Mucosa of descending colon (tissue), 3 donors: ENCODE data around the gene HDAC4. TPM values are rescaled to one million over a fixed set of nuclear protein-coding genes. Genes with fewer than 3 reads are reported as not detected.

ENCODE experiments used
- ATAC-seq: fragments of 200-7000 bp; cut with Tn5 transposase; one replicate; pipeline ENCODE4 v1.9.1; 2020; ENCODE audit warnings: mild to moderate bottlenecking, moderate library complexity
- DNase-seq, 3 donors: peaks; one replicate each; pipeline ENCODE4 v3.0.0-alpha.2; 2020
- H3K36me3 ChIP-seq: fragments of 200-600 bp; one replicate; pipeline ENCODE4 v1.8.0; 2021; ENCODE audit warnings: low read depth, mild to moderate bottlenecking
- H3K4me1 ChIP-seq: fragments of 200-600 bp; one replicate; pipeline ENCODE4 v1.8.0; 2021; ENCODE audit warnings: low read depth, mild to moderate bottlenecking
- H3K4me3 ChIP-seq: fragments of 200-600 bp; one replicate; pipeline ENCODE4 v1.8.0; 2021; ENCODE audit warnings: mild to moderate bottlenecking
- H3K9me3 ChIP-seq: fragments of 200-600 bp; one replicate; pipeline ENCODE4 v1.8.0; 2021; ENCODE audit warnings: mild to moderate bottlenecking
- intact Hi-C, 2 donors: fragments of 100-400 bp; cut with DNase I in 1 of 2; cut with micrococcal nuclease in 1 of 2; formaldehyde crosslinking; loops; one replicate each; pipeline versions ENCODE4 v1.11.0 to v1.11.1; 2022; cut with DNase I, micrococcal nuclease
- total RNA-seq, 3 donors: library from RNA; stranded (reverse); fragmentation: NEBNext Ultra II Directional in 2 of 3; extraction: Animal tissue kit (Norgen Biotek cat#: 25700) in 2 of 3; gene quantifications; one replicate each; pipeline versions ENCODE4 v1.2.1 to v1.2.4, GENCODE V29; 2021 to 2023
- TF ChIP-seq, protein P1 (sequence below): fragments of 200-600 bp; IDR thresholded peaks from one replicate; pipeline ENCODE4 v1.8.0; 2022; ENCODE audit warnings: antibody characterized with exemption, mild to moderate bottlenecking
- donor health status: DM: no; HTN: no; CAD: no; lungs with moderate emphysema.
- donor health status: DM: no; HTN: no; CAD: no.
- donor health status: DM: no; HTN: yes; CAD: no.

HDAC4 gene
- total RNA-seq, 3 donors from 2014 or later: 41.4 to 147 (median 44.0) TPM

DNA sequence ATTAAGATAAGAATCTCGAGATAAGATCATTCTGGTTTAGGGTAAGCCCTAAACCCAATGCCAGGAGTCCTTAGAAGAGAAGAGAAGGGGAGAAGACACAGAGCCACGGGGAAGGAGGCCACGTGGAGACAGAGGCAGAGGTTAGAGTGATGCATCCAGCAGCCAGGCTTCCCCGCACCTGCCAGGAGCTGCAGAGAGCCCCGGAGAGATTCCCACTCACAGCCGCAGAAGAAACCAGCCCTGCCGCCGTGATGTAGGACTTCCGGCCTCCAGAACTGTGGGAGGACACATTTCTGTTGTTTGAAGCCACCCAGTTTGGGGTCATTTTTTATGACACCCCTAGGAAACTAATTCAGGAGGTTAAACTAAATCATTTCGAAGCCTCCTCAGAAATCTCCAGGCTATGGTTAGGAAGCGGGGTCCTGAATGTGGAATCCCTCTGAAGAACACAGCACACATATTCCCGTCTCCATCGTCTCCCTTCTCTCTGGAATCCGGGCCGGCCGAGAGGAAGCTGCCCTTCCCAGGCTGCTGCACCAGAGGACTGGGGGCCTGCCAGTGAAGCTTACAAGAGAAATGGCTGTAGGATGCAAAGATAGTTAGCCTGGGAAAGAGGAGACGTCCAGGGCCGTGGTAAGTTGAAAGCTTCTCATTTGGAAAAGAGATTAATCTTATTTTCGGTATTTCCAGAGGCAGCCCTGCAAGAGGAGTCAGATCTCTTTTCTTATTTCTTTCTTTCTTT lies 396.4 kb downstream of the HDAC4 start:
- Histone ChIP-seq H3K9me3 (peaks cover 2% of the 10 kb centered on the region), H3K36me3 (no peaks in the 10 kb centered on the region), H3K4me1 (no peaks in the 10 kb centered on the region), H3K4me3 (no peak overlapping the region)
- intact Hi-C loops: no loop called here
- TF ChIP-seq, protein P1, sequence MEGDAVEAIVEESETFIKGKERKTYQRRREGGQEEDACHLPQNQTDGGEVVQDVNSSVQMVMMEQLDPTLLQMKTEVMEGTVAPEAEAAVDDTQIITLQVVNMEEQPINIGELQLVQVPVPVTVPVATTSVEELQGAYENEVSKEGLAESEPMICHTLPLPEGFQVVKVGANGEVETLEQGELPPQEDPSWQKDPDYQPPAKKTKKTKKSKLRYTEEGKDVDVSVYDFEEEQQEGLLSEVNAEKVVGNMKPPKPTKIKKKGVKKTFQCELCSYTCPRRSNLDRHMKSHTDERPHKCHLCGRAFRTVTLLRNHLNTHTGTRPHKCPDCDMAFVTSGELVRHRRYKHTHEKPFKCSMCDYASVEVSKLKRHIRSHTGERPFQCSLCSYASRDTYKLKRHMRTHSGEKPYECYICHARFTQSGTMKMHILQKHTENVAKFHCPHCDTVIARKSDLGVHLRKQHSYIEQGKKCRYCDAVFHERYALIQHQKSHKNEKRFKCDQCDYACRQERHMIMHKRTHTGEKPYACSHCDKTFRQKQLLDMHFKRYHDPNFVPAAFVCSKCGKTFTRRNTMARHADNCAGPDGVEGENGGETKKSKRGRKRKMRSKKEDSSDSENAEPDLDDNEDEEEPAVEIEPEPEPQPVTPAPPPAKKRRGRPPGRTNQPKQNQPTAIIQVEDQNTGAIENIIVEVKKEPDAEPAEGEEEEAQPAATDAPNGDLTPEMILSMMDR: no peak
- ATAC-seq (no peak), DNase-seq (no peak)

DNA sequence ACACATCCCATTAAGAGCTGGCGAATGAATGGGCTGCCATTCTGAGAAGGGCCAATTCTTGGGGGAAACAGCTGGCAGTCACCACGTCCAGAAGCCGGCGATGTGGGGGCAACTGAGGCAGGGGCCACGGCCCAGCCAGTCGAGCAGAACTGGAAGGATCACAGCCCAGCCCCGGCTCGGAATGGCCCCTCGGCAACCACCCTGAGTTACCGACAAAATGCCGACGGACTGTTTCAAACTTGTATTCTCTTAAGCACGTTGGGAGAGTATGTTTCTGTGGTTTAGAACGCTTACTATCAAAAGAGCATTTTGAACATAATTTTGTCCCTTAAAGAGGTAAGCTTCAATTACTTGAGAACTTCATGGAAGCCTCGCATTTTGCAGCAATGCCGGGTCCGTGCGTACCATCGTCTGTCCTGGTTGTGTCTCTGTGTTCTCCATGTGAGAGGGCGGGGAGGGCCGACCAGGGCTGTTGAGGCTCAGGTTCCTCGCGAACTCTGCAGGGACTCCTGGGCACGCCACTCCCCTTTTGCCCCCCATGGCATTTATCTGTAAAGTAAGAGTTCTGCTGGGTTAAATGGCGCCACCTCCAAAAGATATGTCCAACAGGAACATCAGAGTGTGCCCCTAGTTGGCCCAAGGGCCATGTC lies 397.1 kb downstream of the HDAC4 start:
- no peak for DNase-seq
- TF ChIP-seq, protein P1: no peak
- intact Hi-C loops: no loop called here

DNA sequence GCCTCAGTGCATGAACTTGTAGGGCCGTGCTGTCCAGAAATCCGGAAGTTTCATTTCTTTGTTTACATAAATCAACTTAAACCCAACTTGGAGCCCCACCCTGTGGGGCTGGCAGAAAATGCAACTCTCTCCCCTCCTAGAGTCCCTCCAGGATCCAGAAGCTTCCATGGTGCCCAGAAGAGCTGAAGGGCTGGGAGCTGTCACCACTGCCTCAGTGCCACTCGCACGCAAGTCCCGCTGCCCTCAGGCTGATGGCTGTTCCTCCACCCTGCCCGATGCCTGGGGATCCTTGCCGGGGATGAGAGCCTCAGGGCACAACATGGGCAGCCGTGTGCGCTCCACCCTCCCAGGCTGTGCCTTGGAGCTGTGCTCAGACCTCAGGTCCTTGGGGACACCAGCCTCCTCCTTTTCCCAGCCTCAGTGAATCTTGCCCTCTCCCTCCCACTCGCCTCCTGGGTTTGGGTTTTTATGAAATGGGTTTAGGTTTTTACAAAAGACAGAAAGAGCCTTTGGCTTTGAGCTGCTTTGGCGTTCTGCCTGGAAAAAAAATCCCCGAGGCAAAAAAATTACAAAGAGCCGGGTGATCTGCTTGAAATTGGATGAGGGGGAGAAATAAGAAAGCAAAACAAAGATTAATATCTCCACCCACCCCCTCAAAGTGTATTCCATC lies 397.7 kb downstream of the HDAC4 start:
- H3K4me3 ChIP-seq: no peak overlapping the region
- intact Hi-C loops: no loop called here
- no peaks in the 10 kb centered on the region for H3K36me3 ChIP-seq
- ATAC-seq (no peak), DNase-seq (peak in 1 of 3 donors; percentile 25)
- TF ChIP-seq, protein P1: no peak
- peaks cover 2% of the 10 kb centered on the region for H3K9me3 ChIP-seq
- H3K4me1 ChIP-seq: no peaks in the 10 kb centered on the region

More for the DNA sequence above, 397.1 kb downstream of the HDAC4 start:
- Histone ChIP-seq H3K9me3 (peaks cover 2% of the 10 kb centered on the region), H3K4me3 (no peak overlapping the region), H3K36me3 (no peaks in the 10 kb centered on the region), H3K4me1 (no peaks in the 10 kb centered on the region)
- ATAC-seq: no peak

DNA sequence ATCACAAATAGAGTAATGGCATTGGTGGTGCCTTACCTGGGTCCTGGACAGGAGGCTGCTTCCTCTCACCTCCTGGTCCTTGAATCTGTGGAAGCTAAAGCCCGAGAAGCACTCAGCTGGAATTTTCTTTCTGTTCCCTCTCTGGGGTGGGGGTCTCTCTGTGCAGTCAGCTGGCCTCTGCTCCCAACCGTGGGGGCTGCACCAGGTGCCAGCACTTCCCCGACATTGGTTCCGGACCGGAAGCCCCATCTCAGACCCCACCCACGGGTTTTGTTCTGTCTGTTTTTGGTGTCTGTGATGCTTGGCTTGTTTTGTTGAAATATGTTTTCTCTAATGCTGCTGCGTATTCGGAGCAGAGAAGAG lies 398.2 kb downstream of the HDAC4 start:
- Histone ChIP-seq H3K4me1 (no peaks in the 10 kb centered on the region), H3K4me3 (no peak overlapping the region)

DNA sequence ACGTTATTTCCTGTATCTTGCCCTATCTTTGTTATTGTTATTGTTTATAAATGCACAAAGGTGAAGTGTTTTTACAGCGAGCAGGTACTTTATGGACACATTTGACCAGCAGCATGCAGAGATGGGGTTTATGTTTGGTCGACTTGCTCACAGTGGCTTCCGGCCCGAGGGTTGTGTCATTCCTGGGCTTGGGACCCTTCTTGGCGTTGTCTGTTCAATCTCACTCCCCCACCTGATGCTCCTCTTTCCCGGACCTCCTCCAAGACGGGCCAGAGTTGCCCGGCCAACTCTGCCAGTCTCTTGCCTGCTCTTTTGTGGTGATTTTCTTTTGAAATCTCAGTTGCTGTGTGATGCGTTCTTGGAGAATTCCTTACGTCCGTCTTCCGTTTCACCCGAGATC lies 399.0 kb downstream of the HDAC4 start:
- intact Hi-C loops: no loop called here
- no peaks in the 10 kb centered on the region for H3K36me3 ChIP-seq
- ATAC-seq (no peak), DNase-seq (no peak)
- H3K4me3 ChIP-seq: no peak overlapping the region
- TF ChIP-seq, protein P1: no peak
- H3K4me1 ChIP-seq: no peaks in the 10 kb centered on the region
- peaks cover 2% of the 10 kb centered on the region for H3K9me3 ChIP-seq

More for the DNA sequence above, 398.2 kb downstream of the HDAC4 start:
- Histone ChIP-seq H3K9me3 (peaks cover 2% of the 10 kb centered on the region), H3K36me3 (no peaks in the 10 kb centered on the region)
- intact Hi-C loops: no loop called here
- TF ChIP-seq, protein P1: no peak
- DNase-seq (no peak), ATAC-seq (no peak)
